Measurements from ENCODE around the gene MAD1L1. TPM values are rescaled to one million over a fixed set of nuclear protein-coding genes. Genes with fewer than 3 reads are reported as not detected.

MAD1L1 gene
- total and polyA plus RNA-seq, 7 donors = 11.7 to 17.5 (median 15.6) TPM

- intact Hi-C loops (cut with DNase I) = no loop called here
- Histone ChIP-seq H3K4me3 (no peak overlapping the region), H3K27ac (no peak overlapping the region), H3K36me3 (ENCODE audit: insufficient read depth in 1 of 2, low read depth in 1 of 2) (peaks cover 0 to 48% of the 10 kb centered on the region in 2 donors), H3K4me1 (peaks cover 38% of the 10 kb centered on the region), H3K27me3 (ENCODE audit: insufficient read depth in 3 of 3, low read length in 2 of 3) (no peaks in the 10 kb centered on the region), H3K9me3 (no peaks in the 10 kb centered on the region)
- DNase-seq (no peak), ATAC-seq (no peak)
- WGBS, 3 donors = 87 to 88% (median 88%) methylated on average over 15 of the region's 15 CpGs
- TF ChIP-seq CTCF (IDR thresholded peaks at IDR 0.05) = no peak
Observed at GRCh38 chr7:2227699-2228098, 5.0 kb downstream of the MAD1L1 start.

GRCh38 chr7:2225830-2226229 is 6.9 kb downstream of the MAD1L1 start:
- no peak for TF ChIP-seq CTCF (IDR thresholded peaks at IDR 0.05)
- intact Hi-C loops (cut with DNase I) = no loop called here
- no peak for ATAC-seq

GRCh38 chr7:2225336-2225735 is 7.4 kb downstream of the MAD1L1 start:
- no peak for TF ChIP-seq CTCF (IDR thresholded peaks at IDR 0.05)
- WGBS, 3 donors = 60 to 79% (median 67%) methylated on average over 14 of the region's 14 CpGs
- Histone ChIP-seq H3K4me1 (peaks cover 22% of the 10 kb centered on the region), H3K27me3 (ENCODE audit: insufficient read depth in 3 of 3, low read length in 2 of 3) (no peaks in the 10 kb centered on the region), H3K36me3 (ENCODE audit: insufficient read depth in 1 of 2, low read depth in 1 of 2) (peaks cover 0 to 70% of the 10 kb centered on the region in 2 donors), H3K9me3 (no peaks in the 10 kb centered on the region), H3K27ac (peak overlapping the region; percentile 75), H3K4me3 (no peak overlapping the region)
- intact Hi-C loops (cut with DNase I) = no loop called here
- no peak for DNase-seq
- peak; percentile 17 to 58 (median 38) for ATAC-seq

More at GRCh38 chr7:2225830-2226229, 6.9 kb downstream of the MAD1L1 start:
- Histone ChIP-seq H3K4me3 (no peak overlapping the region), H3K36me3 (ENCODE audit: insufficient read depth in 1 of 2, low read depth in 1 of 2) (peaks cover 0 to 65% of the 10 kb centered on the region in 2 donors), H3K27me3 (ENCODE audit: insufficient read depth in 3 of 3, low read length in 2 of 3) (no peaks in the 10 kb centered on the region), H3K27ac (peak overlapping the region; percentile 75), H3K9me3 (no peaks in the 10 kb centered on the region), H3K4me1 (peaks cover 25% of the 10 kb centered on the region)
- no peak for DNase-seq
- WGBS, 3 donors = 96% methylated on average over 13 of the region's 13 CpGs

GRCh38 chr7:2224934-2225333 is 7.8 kb downstream of the MAD1L1 start:
- ATAC-seq = peak; percentile 88 to 94 (median 91)
- WGBS, 3 donors = 29 to 37% (median 33%) methylated on average over 4 of the region's 4 CpGs

More at GRCh38 chr7:2224934-2225333, 7.8 kb downstream of the MAD1L1 start:
- TF ChIP-seq CTCF (IDR thresholded peaks at IDR 0.05) = no peak
- Histone ChIP-seq H3K27ac (peak overlapping the region; percentile 75), H3K9me3 (no peaks in the 10 kb centered on the region), H3K36me3 (ENCODE audit: insufficient read depth in 1 of 2, low read depth in 1 of 2) (peaks cover 0 to 74% of the 10 kb centered on the region in 2 donors), H3K4me3 (peak overlapping the region; percentile 15), H3K27me3 (ENCODE audit: insufficient read depth in 3 of 3, low read length in 2 of 3) (no peaks in the 10 kb centered on the region), H3K4me1 (peaks cover 22% of the 10 kb centered on the region)
- peak in 1 of 2 donors; percentile 73 for DNase-seq
- intact Hi-C loops (cut with DNase I) = no loop called here
